Measurements from ENCODE around the gene PLCL2.

PLCL2 gene

GRCh38 chr3:17062736-17063135 is 178.0 kb downstream of the PLCL2 start:
- no peak overlapping the region for H3K4me3 ChIP-seq (ENCODE audit: low read depth, low read length)
- no peak for DNase-seq (ENCODE audit: low read depth, low spot score)
- in situ Hi-C loops (cut with HindIII; ENCODE audit: low sequenced_read_pairs), result no loop called here
- TF ChIP-seq CTCF (IDR thresholded peaks at IDR 0.05; ENCODE audit: low read depth, low read length), result no peak

- in situ Hi-C loops (cut with HindIII; ENCODE audit: low sequenced_read_pairs), result no loop called here
- DNase-seq (ENCODE audit: low read depth, low spot score), result no peak
- no peak overlapping the region for H3K4me3 ChIP-seq (ENCODE audit: low read depth, low read length)
- TF ChIP-seq CTCF (IDR thresholded peaks at IDR 0.05; ENCODE audit: low read depth, low read length), result no peak
Measured at GRCh38 chr3:17063596-17063995, 178.8 kb downstream of the PLCL2 start.

GRCh38 chr3:17065315-17065714 is 180.6 kb downstream of the PLCL2 start:
- no peak for TF ChIP-seq CTCF (IDR thresholded peaks at IDR 0.05; ENCODE audit: low read depth, low read length)
- no peak overlapping the region for H3K4me3 ChIP-seq (ENCODE audit: low read depth, low read length)
- in situ Hi-C loops (cut with HindIII; ENCODE audit: low sequenced_read_pairs), result no loop called here
- DNase-seq (ENCODE audit: low read depth, low spot score), result peak; percentile 20

GRCh38 chr3:17065881-17066280 is 181.1 kb downstream of the PLCL2 start:
- in situ Hi-C loops (cut with HindIII; ENCODE audit: low sequenced_read_pairs), result no loop called here
- H3K4me3 ChIP-seq (ENCODE audit: low read depth, low read length), result no peak overlapping the region
- TF ChIP-seq CTCF (IDR thresholded peaks at IDR 0.05; ENCODE audit: low read depth, low read length), result no peak
- peak; percentile 30 for DNase-seq (ENCODE audit: low read depth, low spot score)

DNA sequence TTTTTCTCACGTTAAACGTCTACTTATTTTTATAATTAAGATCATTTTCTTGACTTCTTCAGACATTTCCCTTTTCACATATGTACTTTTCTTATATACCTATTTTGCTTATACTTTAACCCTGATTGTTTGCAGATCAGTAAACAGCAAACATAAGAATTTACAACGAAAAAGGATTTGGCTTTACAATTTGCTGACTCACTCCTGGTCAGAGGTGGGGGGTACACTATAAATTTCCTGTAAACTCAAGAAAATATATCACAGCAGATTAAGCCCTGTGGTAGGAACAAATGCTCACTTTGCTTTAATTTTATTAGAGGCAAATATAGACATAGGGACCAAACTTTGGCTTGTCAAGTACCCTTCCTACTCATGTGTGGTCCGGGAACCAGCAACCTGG is 185.0 kb downstream of the PLCL2 start:
- in situ Hi-C loops (cut with HindIII; ENCODE audit: low sequenced_read_pairs), result no loop called here
- no peak overlapping the region for H3K4me3 ChIP-seq (ENCODE audit: low read depth, low read length)
- DNase-seq (ENCODE audit: low read depth, low spot score), result no peak
- TF ChIP-seq CTCF (IDR thresholded peaks at IDR 0.05; ENCODE audit: low read depth, low read length), result no peak

- no peak overlapping the region for H3K4me3 ChIP-seq (ENCODE audit: low read depth, low read length)
- DNase-seq (ENCODE audit: low read depth, low spot score), result peak; percentile 66
- in situ Hi-C loops (cut with HindIII; ENCODE audit: low sequenced_read_pairs), result no loop called here
- no peak for TF ChIP-seq CTCF (IDR thresholded peaks at IDR 0.05; ENCODE audit: low read depth, low read length)
Measured at GRCh38 chr3:17070161-17070959, 185.6 kb downstream of the PLCL2 start.

Measured in astrocyte of the spinal cord (primary cell).